ENCODE results near the gene TEX44.

Gene TEX44

DNA sequence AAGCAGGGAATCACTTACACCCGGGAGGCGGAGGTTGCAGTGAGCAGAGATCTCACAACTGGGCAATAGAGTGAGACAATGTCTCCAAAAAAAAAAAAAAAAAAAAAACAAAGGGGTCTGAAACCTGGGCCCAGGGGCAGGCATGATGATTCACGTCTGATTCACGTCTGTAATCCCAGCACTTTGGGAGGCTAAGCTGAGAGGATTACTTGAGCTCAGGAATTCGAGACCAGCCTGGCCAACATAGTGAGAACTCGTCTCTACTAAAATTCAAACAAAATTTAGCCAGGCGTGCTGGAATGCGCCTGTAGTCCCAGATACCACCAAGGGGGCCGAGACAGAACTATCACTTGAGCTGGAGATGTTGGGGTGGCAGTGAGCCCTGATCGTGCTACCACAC lies 30.3 kb downstream of the TEX44 start:
- Histone ChIP-seq H3K36me3 (ENCODE audit: low read length) (no peaks in the 10 kb centered on the region), H3K79me2 (ENCODE audit: insufficient read depth, low read length) (no peaks in the 10 kb centered on the region), H2AFZ (ENCODE audit: low read depth, low read length, severe bottlenecking) (no peak overlapping the region), H3K9me3 (ENCODE audit: insufficient read depth, low read length) (no peaks in the 10 kb centered on the region), H4K20me1 (ENCODE audit: low read depth, low read length) (no peaks in the 10 kb centered on the region), H3F3A (ENCODE audit: insufficient read depth) (peaks cover 4% of the 10 kb centered on the region; the same call in 1 of the 2 replicates), H3K4me3 (ENCODE audit: insufficient read depth, low read length, poor library complexity, severe bottlenecking) (no peak overlapping the region), H3K27ac (ENCODE audit: low read depth, low read length) (no peak overlapping the region), H3K27me3 (ENCODE audit: low read length) (no peaks in the 10 kb centered on the region), H3K9ac (ENCODE audit: low read length) (no peak overlapping the region), H3K9me2 (replicated peaks; ENCODE audit: insufficient read depth, low read length) (no peaks in the 10 kb centered on the region), H3K4me2 (ENCODE audit: low read depth, low read length, poor library complexity, severe bottlenecking) (no peak overlapping the region)
- TF ChIP-seq EZH2phosphoT487 (conservative IDR thresholded peaks at IDR 0.05; ENCODE audit: low read length), result no peak
- no peak for TF ChIP-seq CTCF (IDR thresholded peaks at IDR 0.05; ENCODE audit: insufficient read depth, low read length, poor library complexity, severe bottlenecking)

GRCh38 chr2:231626449-231626848 lies 33.8 kb downstream of the TEX44 start:
- Histone ChIP-seq H3K9ac (ENCODE audit: low read length) (no peak overlapping the region), H3K4me2 (ENCODE audit: low read depth, low read length, poor library complexity, severe bottlenecking) (no peak overlapping the region), H3K27me3 (ENCODE audit: low read length) (no peaks in the 10 kb centered on the region), H2AFZ (ENCODE audit: low read depth, low read length, severe bottlenecking) (no peak overlapping the region), H3F3A (ENCODE audit: insufficient read depth) (no peaks in the 10 kb centered on the region), H3K9me2 (replicated peaks; ENCODE audit: insufficient read depth, low read length) (no peaks in the 10 kb centered on the region), H3K36me3 (ENCODE audit: low read length) (no peaks in the 10 kb centered on the region), H3K27ac (ENCODE audit: low read depth, low read length) (no peak overlapping the region), H3K9me3 (ENCODE audit: insufficient read depth, low read length) (no peaks in the 10 kb centered on the region), H3K4me3 (ENCODE audit: insufficient read depth, low read length, poor library complexity, severe bottlenecking) (no peak overlapping the region), H4K20me1 (ENCODE audit: low read depth, low read length) (no peaks in the 10 kb centered on the region), H3K79me2 (ENCODE audit: insufficient read depth, low read length) (no peaks in the 10 kb centered on the region)
- TF ChIP-seq EZH2phosphoT487 (conservative IDR thresholded peaks at IDR 0.05; ENCODE audit: low read length), result no peak
- TF ChIP-seq CTCF (IDR thresholded peaks at IDR 0.05; ENCODE audit: insufficient read depth, low read length, poor library complexity, severe bottlenecking), result no peak

DNA sequence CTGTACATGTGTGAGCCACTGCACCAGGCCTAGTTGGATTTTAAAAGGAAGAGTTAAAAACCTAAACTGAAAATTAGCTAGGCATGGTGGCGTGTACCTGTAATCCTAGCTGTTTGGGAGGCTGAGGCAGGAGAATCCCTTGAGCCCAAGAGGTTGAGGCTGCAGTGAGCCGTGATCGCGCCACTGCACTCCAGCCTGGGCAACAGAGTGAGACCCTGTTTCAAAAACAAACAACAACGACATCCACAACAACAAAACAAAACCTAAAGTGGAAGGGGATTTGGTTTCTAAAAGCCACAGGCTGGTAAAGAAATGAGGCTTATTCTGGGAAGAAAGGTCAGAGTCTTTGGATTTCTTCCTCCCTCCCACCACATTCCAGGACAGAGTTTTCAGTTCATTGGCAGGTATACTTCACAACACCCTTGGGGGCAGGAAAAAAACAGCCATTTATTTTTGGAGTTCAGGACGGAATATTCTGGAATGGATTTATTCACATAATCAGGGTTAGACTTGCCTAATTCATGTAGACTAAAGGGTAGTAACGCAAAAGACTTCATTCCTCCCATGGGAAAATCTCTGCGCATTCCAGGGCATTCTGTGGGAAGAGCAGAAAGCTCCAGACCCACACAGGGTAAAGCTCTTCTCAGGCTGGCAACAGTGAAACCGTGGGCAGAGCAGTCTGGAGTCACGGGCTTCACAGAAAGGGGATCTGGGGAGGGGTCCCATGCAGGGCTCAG lies 34.9 kb downstream of the TEX44 start:
- no peak overlapping the region for H3K4me2 ChIP-seq (ENCODE audit: low read depth, low read length, poor library complexity, severe bottlenecking)
- H3K27me3 ChIP-seq (ENCODE audit: low read length), result no peaks in the 10 kb centered on the region
- no peaks in the 10 kb centered on the region for H3K79me2 ChIP-seq (ENCODE audit: insufficient read depth, low read length)
- no peak overlapping the region for H3K27ac ChIP-seq (ENCODE audit: low read depth, low read length)
- no peaks in the 10 kb centered on the region for H3K36me3 ChIP-seq (ENCODE audit: low read length)
- H3K9ac ChIP-seq (ENCODE audit: low read length), result no peak overlapping the region
- H2AFZ ChIP-seq (ENCODE audit: low read depth, low read length, severe bottlenecking), result no peak overlapping the region
- no peaks in the 10 kb centered on the region for H4K20me1 ChIP-seq (ENCODE audit: low read depth, low read length)
- no peaks in the 10 kb centered on the region for H3K9me2 ChIP-seq (replicated peaks; ENCODE audit: insufficient read depth, low read length)
- H3K9me3 ChIP-seq (ENCODE audit: insufficient read depth, low read length), result no peaks in the 10 kb centered on the region
- no peaks in the 10 kb centered on the region for H3F3A ChIP-seq (ENCODE audit: insufficient read depth)
- no peak for TF ChIP-seq EZH2phosphoT487 (conservative IDR thresholded peaks at IDR 0.05; ENCODE audit: low read length)
- no peak for TF ChIP-seq CTCF (IDR thresholded peaks at IDR 0.05; ENCODE audit: insufficient read depth, low read length, poor library complexity, severe bottlenecking)
- H3K4me3 ChIP-seq (ENCODE audit: insufficient read depth, low read length, poor library complexity, severe bottlenecking), result no peak overlapping the region
